ENCODE results near the gene STX18. TPM values are rescaled to one million over a fixed set of nuclear protein-coding genes. Genes with fewer than 3 reads are reported as not detected.

The STX18 gene
- total RNA-seq, 1 experiment from 2014 or later, result 20.9 TPM

DNA sequence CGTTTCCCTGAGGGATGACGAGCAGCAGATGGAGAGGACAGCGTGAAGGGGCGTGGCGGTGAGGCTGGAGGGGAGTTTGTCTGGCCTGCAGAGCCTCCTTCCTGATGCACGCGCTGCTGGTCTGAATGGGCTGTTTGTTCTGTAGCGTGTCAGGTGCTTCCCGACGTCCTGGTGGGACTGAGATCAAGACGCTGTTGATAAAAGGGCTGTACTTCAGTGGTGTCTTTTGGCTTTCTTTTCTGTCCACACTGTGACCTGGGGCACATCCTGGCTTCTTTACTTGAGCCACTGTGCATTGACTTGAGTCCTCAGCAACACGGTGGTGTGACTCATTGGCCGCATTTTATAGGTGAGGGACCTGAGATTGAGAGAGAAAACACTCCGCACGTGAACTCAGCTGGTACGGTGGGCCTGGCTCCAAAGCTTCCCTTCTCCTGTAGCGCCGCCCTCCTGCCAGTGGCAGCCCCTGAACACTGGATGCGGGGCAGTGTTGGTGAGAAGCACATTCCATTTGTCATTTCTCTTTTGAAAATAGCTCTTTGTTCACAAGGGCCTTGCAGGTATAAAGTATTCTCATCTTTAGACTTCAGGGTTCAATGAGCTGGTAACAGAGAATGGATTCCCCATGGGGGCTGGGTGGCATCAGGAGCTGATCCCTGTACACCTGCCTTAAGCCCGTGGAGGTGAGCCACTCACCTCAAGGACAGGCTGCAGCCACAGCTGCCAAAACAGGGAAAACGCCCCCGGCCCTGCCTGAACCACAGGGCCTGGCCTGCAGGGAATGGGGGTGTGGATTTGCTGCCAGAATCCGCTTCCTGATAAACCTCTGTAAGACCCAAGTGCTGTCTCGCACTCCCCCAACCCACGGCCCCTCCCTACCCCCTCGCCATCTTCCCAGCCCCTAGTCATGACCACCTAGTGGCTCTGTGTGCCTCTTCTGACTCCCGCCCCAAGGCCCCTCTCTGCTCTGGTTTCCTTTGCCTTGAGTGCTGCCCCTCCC lies 125.7 kb downstream of the STX18 start:
- no peaks in the 10 kb centered on the region for H3K27me3 Mint-ChIP-seq (ENCODE audit: low read depth)
- no peak overlapping the region for H2BK120ac ChIP-seq (ENCODE audit: low read depth, low read length, poor library complexity, severe bottlenecking)
- H3K4me2 ChIP-seq (ENCODE audit: insufficient read depth, insufficient read length, low read length), result no peak overlapping the region
- no peak overlapping the region for H3K4me3 Mint-ChIP-seq
- no peak overlapping the region for H3K27ac ChIP-seq (ENCODE audit: insufficient read length, low read depth, low read length)
- H3K9me3 Mint-ChIP-seq, result peaks cover 0 to 2% of the 10 kb centered on the region in 2 experiments; a peak in 2 of 5 replicates
- H3K79me2 ChIP-seq (ENCODE audit: insufficient read depth, low read length), result no peaks in the 10 kb centered on the region
- peak overlapping the region in 1 of 3 experiments; percentile 40; a peak in 2 of 7 replicates for H3K27ac Mint-ChIP-seq
- H2BK5ac ChIP-seq (ENCODE audit: insufficient read length, low read length), result no peak overlapping the region
- TF ChIP-seq, protein P1, sequence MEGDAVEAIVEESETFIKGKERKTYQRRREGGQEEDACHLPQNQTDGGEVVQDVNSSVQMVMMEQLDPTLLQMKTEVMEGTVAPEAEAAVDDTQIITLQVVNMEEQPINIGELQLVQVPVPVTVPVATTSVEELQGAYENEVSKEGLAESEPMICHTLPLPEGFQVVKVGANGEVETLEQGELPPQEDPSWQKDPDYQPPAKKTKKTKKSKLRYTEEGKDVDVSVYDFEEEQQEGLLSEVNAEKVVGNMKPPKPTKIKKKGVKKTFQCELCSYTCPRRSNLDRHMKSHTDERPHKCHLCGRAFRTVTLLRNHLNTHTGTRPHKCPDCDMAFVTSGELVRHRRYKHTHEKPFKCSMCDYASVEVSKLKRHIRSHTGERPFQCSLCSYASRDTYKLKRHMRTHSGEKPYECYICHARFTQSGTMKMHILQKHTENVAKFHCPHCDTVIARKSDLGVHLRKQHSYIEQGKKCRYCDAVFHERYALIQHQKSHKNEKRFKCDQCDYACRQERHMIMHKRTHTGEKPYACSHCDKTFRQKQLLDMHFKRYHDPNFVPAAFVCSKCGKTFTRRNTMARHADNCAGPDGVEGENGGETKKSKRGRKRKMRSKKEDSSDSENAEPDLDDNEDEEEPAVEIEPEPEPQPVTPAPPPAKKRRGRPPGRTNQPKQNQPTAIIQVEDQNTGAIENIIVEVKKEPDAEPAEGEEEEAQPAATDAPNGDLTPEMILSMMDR (conservative IDR thresholded peaks at IDR 0.05), result no peak
- no peaks in the 10 kb centered on the region for H3K4me1 ChIP-seq (ENCODE audit: insufficient read depth, low read length)
- H3K79me1 ChIP-seq (ENCODE audit: insufficient read depth, low read depth, low read length, poor library complexity, severe bottlenecking), result no peaks in the 10 kb centered on the region
- H4K8ac ChIP-seq (replicated peaks; ENCODE audit: insufficient read length, low read depth, low read length), result no peak overlapping the region
- no peak overlapping the region for H3K18ac ChIP-seq (ENCODE audit: insufficient read length, low read depth, low read length)
- H3K4ac ChIP-seq (ENCODE audit: low read depth, low read length), result no peak overlapping the region
- H2BK15ac ChIP-seq (ENCODE audit: low read depth, low read length), result no peak overlapping the region
- H3K56ac ChIP-seq (ENCODE audit: insufficient read length, low read depth, low read length), result no peak overlapping the region
- H3K36me3 Mint-ChIP-seq (ENCODE audit: insufficient read depth in 1 of 3, low read depth in 3 of 3), result peaks cover 17 to 32% (median 18%) of the 10 kb centered on the region in 3 experiments
- no peak overlapping the region for H3K14ac ChIP-seq (ENCODE audit: insufficient read depth, low read length)
- no peaks in the 10 kb centered on the region for H3K23me2 ChIP-seq (ENCODE audit: insufficient read length, low read depth, low read length, poor library complexity, severe bottlenecking)
- no peaks in the 10 kb centered on the region for H3K9me3 ChIP-seq (ENCODE audit: control insufficient read depth, low read depth, low read length)
- no CpG with 5 or more reads among the region's 27 CpGs for WGBS (ENCODE audit: extremely low coverage, insufficient read length, low lambda C conversion rate)
- H3T11ph ChIP-seq (ENCODE audit: low read length), result no peak overlapping the region
- DNase-seq, result no peak
- no peaks in the 10 kb centered on the region for H3K27me3 ChIP-seq (ENCODE audit: insufficient read depth, low read length)
- H2AK5ac ChIP-seq (ENCODE audit: insufficient read length, low read length), result no peak overlapping the region
- H2AFZ ChIP-seq (ENCODE audit: low read length), result no peak overlapping the region
- H3K9ac ChIP-seq (ENCODE audit: extremely low read depth, insufficient read length, low read length), result no peak overlapping the region
- peaks cover 2% of the 10 kb centered on the region for H4K20me1 ChIP-seq (ENCODE audit: control insufficient read depth, insufficient read depth, insufficient read length)
- no peak overlapping the region for H2BK20ac ChIP-seq (ENCODE audit: low read depth, low read length, poor library complexity, severe bottlenecking)
- H4K5ac ChIP-seq (ENCODE audit: insufficient read length, low read depth, low read length), result no peak overlapping the region
- no peak overlapping the region for H2BK12ac ChIP-seq (ENCODE audit: insufficient read length, low read depth, low read length)
- H3K23ac ChIP-seq (ENCODE audit: insufficient read length, low read depth, low read length), result no peak overlapping the region
- H4K91ac ChIP-seq (ENCODE audit: insufficient read length, low read depth, low read length), result no peak overlapping the region
- no peaks in the 10 kb centered on the region for H3K4me1 Mint-ChIP-seq
